ENCODE data around the gene B9D2. TPM values are rescaled to one million over a fixed set of nuclear protein-coding genes. Genes with fewer than 3 reads are reported as not detected.
A peak's percentile ranks its signal among the peaks of the same experiment; 100 is the strongest.

The B9D2 gene
- total RNA-seq, 2 experiments from 2014 or later = 10.6 to 12.8 TPM

DNA sequence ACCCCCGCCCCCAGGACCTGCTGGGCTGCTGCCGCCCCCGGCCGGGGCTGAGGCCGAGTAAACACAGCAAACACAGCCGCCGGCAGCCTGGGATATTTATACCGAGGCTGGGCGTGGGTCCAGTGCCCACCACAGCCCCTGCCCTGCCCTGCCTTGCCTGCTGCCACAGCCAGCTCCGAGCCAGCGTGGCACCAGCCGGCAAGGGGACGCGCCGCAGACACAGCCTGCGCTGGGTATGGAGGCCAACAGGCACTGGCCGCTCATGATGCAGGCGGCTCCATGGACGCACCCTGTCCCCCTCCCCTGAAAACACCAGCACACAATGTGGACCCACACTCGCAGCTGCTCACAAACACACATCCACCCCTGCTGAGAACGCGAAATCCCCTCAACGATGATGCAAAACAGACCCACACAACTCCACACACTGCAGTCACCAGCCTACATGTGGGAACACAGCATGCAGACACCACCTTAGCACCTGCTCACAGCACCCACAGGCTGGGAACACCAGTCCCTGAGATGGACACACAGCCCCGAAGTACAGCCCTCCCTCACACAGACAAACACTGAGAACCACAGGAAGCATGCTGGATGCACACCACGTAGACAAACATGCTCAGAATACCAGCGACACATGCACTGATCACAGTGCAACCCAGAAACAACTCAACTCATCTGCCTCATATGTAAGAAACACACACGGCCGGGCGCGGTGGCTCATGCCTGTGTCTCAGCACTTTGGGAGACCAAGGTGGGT lies 37.8 kb downstream of the B9D2 start:
- POLR2A ChIA-PET = interaction anchor here (2.1 to 3.0 kb wide), 2 partner anchors 18 to 26 kb away, joined by 12 to 22 read pairs; no protein-coding TSS in a partner anchor
- DNase-seq (no peak), ATAC-seq (no peak)
- Mint-ChIP-seq H3K27ac (peak overlapping the region; percentile 85), H3K4me3 (peak overlapping the region; percentile 61), H3K27me3 (ENCODE audit: low read depth) (no peaks in the 10 kb centered on the region), H3K36me3 (ENCODE audit: low read depth) (peaks cover 65% of the 10 kb centered on the region), H3K9me3 (ENCODE audit: insufficient read depth) (no peaks in the 10 kb centered on the region), H3K4me1 (ENCODE audit: low read depth) (peaks cover 70% of the 10 kb centered on the region)
- CTCF ChIA-PET = interaction anchor here (1.7 to 1.8 kb wide), 2 partner anchors 17 to 26 kb away, joined by 9 to 12 read pairs; no protein-coding TSS in a partner anchor

DNA sequence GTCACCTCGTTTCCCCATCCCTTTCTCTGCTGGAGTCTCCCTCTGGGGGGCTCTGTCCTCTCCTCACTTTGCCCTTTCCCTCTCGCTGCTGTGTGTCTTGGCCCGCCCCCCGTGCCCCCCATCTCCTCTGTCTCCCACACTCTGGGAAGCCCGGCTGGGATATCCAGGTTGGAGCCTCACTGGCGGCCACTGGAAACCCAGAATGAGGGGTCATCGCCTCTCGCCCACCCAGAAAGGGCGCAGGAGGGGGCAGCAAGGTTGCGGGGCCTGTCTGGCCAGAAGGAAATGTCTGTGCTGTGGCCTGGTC lies 38.4 kb downstream of the B9D2 start:
- ChIA-PET CTCF (no interaction called here), POLR2A (interaction anchor here (1.2 kb wide), 1 partner anchor 38 kb away, joined by 3 read pairs; the partner anchor contains the start of gene B9D2)
- no peak overlapping the region for H3K4me3 Mint-ChIP-seq
- H3K27me3 Mint-ChIP-seq (ENCODE audit: low read depth) = no peaks in the 10 kb centered on the region
- H3K36me3 Mint-ChIP-seq (ENCODE audit: low read depth) = peaks cover 69% of the 10 kb centered on the region
- H3K4me1 Mint-ChIP-seq (ENCODE audit: low read depth) = peaks cover 68% of the 10 kb centered on the region
- peak overlapping the region; percentile 74 for H3K27ac Mint-ChIP-seq
- H3K9me3 Mint-ChIP-seq (ENCODE audit: insufficient read depth) = no peaks in the 10 kb centered on the region
- DNase-seq (no peak), ATAC-seq (no peak)

- Mint-ChIP-seq H3K27ac (peak overlapping the region; percentile 83), H3K9me3 (ENCODE audit: insufficient read depth) (no peaks in the 10 kb centered on the region), H3K27me3 (ENCODE audit: low read depth) (no peaks in the 10 kb centered on the region), H3K4me3 (no peak overlapping the region), H3K4me1 (ENCODE audit: low read depth) (peaks cover 64% of the 10 kb centered on the region), H3K36me3 (ENCODE audit: low read depth) (peaks cover 68% of the 10 kb centered on the region)
- ChIA-PET CTCF (no interaction called here), POLR2A (interaction anchor here (1.2 kb wide), 1 partner anchor 39 kb away, joined by 3 read pairs; the partner anchor contains the start of gene B9D2)
- ATAC-seq = no peak
- DNase-seq = no peak
Observed at GRCh38 chr19:41324921-41325639, 38.9 kb downstream of the B9D2 start.

DNA sequence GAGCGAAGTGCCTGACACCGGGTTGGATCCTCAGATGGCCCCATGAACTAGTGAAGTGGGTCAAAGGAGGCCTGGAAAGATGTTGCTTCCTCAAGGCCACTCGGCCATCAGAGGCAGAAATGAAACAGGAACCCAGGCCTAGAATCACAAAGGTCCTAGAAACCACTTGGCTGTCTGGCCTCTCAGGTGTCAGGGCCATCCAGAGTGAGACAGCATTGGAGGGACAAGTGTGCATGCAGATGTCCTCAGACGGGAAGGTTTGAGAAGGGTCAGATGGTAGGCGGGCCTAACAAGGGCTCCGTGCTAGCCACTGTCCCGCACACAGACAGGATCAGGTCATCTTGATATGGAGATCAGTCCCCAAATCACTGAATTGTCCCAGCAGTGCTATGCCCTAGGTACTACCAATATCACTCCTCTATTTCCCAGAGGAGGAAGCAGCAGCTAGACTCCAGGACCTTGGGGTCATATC lies 39.7 kb downstream of the B9D2 start:
- H3K9me3 Mint-ChIP-seq (ENCODE audit: insufficient read depth) = no peaks in the 10 kb centered on the region
- H3K4me3 Mint-ChIP-seq = no peak overlapping the region
- peaks cover 76% of the 10 kb centered on the region for H3K36me3 Mint-ChIP-seq (ENCODE audit: low read depth)
- CTCF ChIA-PET = no interaction called here
- POLR2A ChIA-PET = interaction anchor here (1.2 kb wide), 1 partner anchor 40 kb away, joined by 3 read pairs; the partner anchor contains the start of gene B9D2
- ATAC-seq = no peak
- H3K27me3 Mint-ChIP-seq (ENCODE audit: low read depth) = no peaks in the 10 kb centered on the region
- H3K4me1 Mint-ChIP-seq (ENCODE audit: low read depth) = peaks cover 64% of the 10 kb centered on the region
- H3K27ac Mint-ChIP-seq = peak overlapping the region; percentile 83
- no peak for DNase-seq

DNA sequence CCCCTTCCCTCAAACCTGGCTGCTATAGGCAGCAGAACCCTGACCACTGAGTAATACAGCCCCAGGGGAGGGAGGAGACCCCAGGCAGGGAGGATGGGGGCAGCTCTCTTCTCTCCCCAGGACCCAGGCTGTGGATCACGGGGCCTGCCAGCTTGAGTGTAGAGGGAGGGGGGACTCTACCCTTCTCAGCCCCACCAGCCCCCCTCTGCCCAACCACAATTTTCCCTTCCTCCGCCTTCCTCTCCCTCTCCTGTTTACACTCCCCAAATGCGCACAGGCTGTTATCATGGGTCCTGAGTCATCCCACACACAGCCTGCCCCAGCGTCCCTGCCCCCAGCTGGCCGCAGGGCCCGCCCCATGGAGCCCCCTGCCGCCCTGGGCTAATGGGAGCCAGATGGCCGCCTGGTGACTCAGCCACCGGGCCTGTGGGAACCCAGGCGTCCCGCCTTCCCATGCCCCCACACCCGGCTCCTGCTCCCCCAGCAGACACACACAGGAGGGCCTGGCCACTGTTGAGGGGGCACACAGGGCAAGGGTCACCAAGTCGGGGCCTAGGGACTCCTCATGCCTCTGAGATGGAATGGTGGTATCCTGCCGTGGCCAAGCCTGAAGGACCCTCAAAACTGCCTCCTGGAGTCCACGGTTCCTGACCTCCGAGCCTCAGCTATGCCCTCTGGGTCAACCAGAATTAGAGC lies 40.4 kb downstream of the B9D2 start:
- POLR2A ChIA-PET = interaction anchor here (1.1 kb wide), 1 partner anchor 21 kb away, joined by 3 read pairs; no protein-coding TSS in a partner anchor
- Mint-ChIP-seq H3K4me3 (no peak overlapping the region), H3K27me3 (ENCODE audit: low read depth) (no peaks in the 10 kb centered on the region), H3K9me3 (ENCODE audit: insufficient read depth) (no peaks in the 10 kb centered on the region), H3K36me3 (ENCODE audit: low read depth) (peaks cover 76% of the 10 kb centered on the region), H3K4me1 (ENCODE audit: low read depth) (peaks cover 57% of the 10 kb centered on the region), H3K27ac (peak overlapping the region; percentile 83)
- no peak for DNase-seq
- ATAC-seq = no peak
- CTCF ChIA-PET = no interaction called here

GRCh38 chr19:41323023-41323422 lies 40.9 kb downstream of the B9D2 start:
- Mint-ChIP-seq H3K27ac (peak overlapping the region; percentile 72), H3K4me3 (no peak overlapping the region), H3K4me1 (ENCODE audit: low read depth) (peaks cover 52% of the 10 kb centered on the region), H3K36me3 (ENCODE audit: low read depth) (peaks cover 75% of the 10 kb centered on the region), H3K27me3 (ENCODE audit: low read depth) (no peaks in the 10 kb centered on the region), H3K9me3 (ENCODE audit: insufficient read depth) (no peaks in the 10 kb centered on the region)
- DNase-seq (no peak), ATAC-seq (no peak)
- CTCF ChIA-PET = no interaction called here
- POLR2A ChIA-PET = interaction anchor here (1.1 kb wide), 1 partner anchor 21 kb away, joined by 3 read pairs; no protein-coding TSS in a partner anchor

DNA sequence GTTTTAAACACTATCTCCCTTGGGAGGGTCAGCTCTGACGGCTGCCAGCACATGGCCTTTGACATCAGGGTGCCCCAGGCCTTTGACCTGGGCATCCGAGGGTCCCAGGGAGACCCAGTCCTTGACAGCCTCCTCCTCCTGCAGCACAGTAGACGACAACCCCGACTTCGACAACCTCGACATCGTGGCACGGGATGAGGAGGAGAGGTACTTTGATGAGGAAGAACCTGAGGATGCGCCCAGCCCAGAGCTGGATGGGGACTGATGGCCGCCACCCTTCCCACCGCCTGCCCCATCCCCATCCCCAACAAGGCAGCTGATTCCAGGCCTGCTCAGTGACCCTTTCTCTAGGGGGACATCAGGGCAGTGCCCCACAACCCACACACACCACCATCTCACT lies 41.5 kb downstream of the B9D2 start:
- H3K4me1 Mint-ChIP-seq (ENCODE audit: low read depth) = peaks cover 48% of the 10 kb centered on the region
- DNase-seq (no peak), ATAC-seq (no peak)
- ChIA-PET CTCF (interaction anchor here (1.4 kb wide), 1 partner anchor 14 kb away, joined by 7 read pairs; no protein-coding TSS in a partner anchor), POLR2A (no interaction called here)
- H3K27ac Mint-ChIP-seq = peak overlapping the region; percentile 72
- H3K36me3 Mint-ChIP-seq (ENCODE audit: low read depth) = peaks cover 77% of the 10 kb centered on the region
- H3K4me3 Mint-ChIP-seq = no peak overlapping the region
- no peaks in the 10 kb centered on the region for H3K9me3 Mint-ChIP-seq (ENCODE audit: insufficient read depth)
- no peaks in the 10 kb centered on the region for H3K27me3 Mint-ChIP-seq (ENCODE audit: low read depth)

GRCh38 chr19:41321600-41322270 lies 42.2 kb downstream of the B9D2 start:
- ATAC-seq = no peak
- Mint-ChIP-seq H3K27ac (peak overlapping the region; percentile 55), H3K36me3 (ENCODE audit: low read depth) (peaks cover 79% of the 10 kb centered on the region), H3K4me1 (ENCODE audit: low read depth) (peaks cover 47% of the 10 kb centered on the region), H3K27me3 (ENCODE audit: low read depth) (no peaks in the 10 kb centered on the region), H3K4me3 (no peak overlapping the region), H3K9me3 (ENCODE audit: insufficient read depth) (no peaks in the 10 kb centered on the region)
- CTCF ChIA-PET = interaction anchor here (0.9 to 1.4 kb wide), 2 partner anchors 13 to 117 kb away, joined by 3 to 7 read pairs; no protein-coding TSS in a partner anchor
- no peak for DNase-seq
- POLR2A ChIA-PET = no interaction called here

- H3K4me3 Mint-ChIP-seq = no peak overlapping the region
- DNase-seq (no peak), ATAC-seq (no peak)
- H3K36me3 Mint-ChIP-seq (ENCODE audit: low read depth) = peaks cover 80% of the 10 kb centered on the region
- ChIA-PET CTCF (interaction anchor here (0.9 to 1.4 kb wide), 2 partner anchors 12 to 117 kb away, joined by 3 to 7 read pairs; no protein-coding TSS in a partner anchor), POLR2A (no interaction called here)
- peaks cover 42% of the 10 kb centered on the region for H3K4me1 Mint-ChIP-seq (ENCODE audit: low read depth)
- H3K27ac Mint-ChIP-seq = peak overlapping the region; percentile 55
- H3K9me3 Mint-ChIP-seq (ENCODE audit: insufficient read depth) = no peaks in the 10 kb centered on the region
- H3K27me3 Mint-ChIP-seq (ENCODE audit: low read depth) = no peaks in the 10 kb centered on the region
Observed at GRCh38 chr19:41321204-41321599, 42.7 kb downstream of the B9D2 start.

GRCh38 chr19:41320568-41320967 lies 43.4 kb downstream of the B9D2 start:
- no peak for DNase-seq
- no peak for ATAC-seq
- no peaks in the 10 kb centered on the region for H3K9me3 Mint-ChIP-seq (ENCODE audit: insufficient read depth)
- no peak overlapping the region for H3K4me3 Mint-ChIP-seq
- H3K4me1 Mint-ChIP-seq (ENCODE audit: low read depth) = peaks cover 41% of the 10 kb centered on the region
- CTCF ChIA-PET = interaction anchor here (1.0 kb wide), 1 partner anchor 12 kb away, joined by 4 read pairs; no protein-coding TSS in a partner anchor
- POLR2A ChIA-PET = interaction anchor here (0.8 kb wide), 1 partner anchor 32 kb away, joined by 3 read pairs; no protein-coding TSS in a partner anchor
- H3K36me3 Mint-ChIP-seq (ENCODE audit: low read depth) = peaks cover 83% of the 10 kb centered on the region
- H3K27me3 Mint-ChIP-seq (ENCODE audit: low read depth) = no peaks in the 10 kb centered on the region
- H3K27ac Mint-ChIP-seq = peak overlapping the region; percentile 28

DNA sequence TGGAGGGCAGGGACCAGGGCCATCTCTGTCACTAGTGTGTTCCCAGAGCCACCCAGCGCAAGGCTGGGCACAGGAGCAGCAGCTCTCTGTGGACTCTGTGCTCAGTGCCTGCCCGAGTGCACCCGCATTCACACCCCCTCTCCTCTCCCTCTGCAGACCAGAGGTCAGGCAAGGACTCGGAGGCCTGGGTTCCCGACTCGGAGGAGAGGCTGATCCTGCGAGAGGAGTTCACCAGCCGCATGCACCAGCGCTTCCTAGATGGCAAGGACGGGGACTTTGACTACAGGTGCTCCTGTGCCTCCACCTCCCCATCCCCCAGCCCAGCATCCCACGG lies 43.8 kb downstream of the B9D2 start:
- ChIA-PET POLR2A (interaction anchor here (0.8 kb wide), 1 partner anchor 33 kb away, joined by 3 read pairs; no protein-coding TSS in a partner anchor), CTCF (interaction anchor here (1.0 kb wide), 1 partner anchor 11 kb away, joined by 4 read pairs; no protein-coding TSS in a partner anchor)
- DNase-seq = no peak
- peaks cover 37% of the 10 kb centered on the region for H3K4me1 Mint-ChIP-seq (ENCODE audit: low read depth)
- no peaks in the 10 kb centered on the region for H3K9me3 Mint-ChIP-seq (ENCODE audit: insufficient read depth)
- H3K4me3 Mint-ChIP-seq = no peak overlapping the region
- no peak overlapping the region for H3K27ac Mint-ChIP-seq
- peaks cover 79% of the 10 kb centered on the region for H3K36me3 Mint-ChIP-seq (ENCODE audit: low read depth)
- no peaks in the 10 kb centered on the region for H3K27me3 Mint-ChIP-seq (ENCODE audit: low read depth)
- ATAC-seq = no peak
